ENCODE results near the gene CORT. TPM values are rescaled to one million over a fixed set of nuclear protein-coding genes. Genes with fewer than 3 reads are reported as not detected.

CORT gene
- total and polyA plus RNA-seq, 2 of the 4 experiments (the other 2 are of a cell fraction) = 0.10 TPM; not detected in 1

GRCh38 chr1:10419351-10419750 is 30.5 kb upstream of the CORT start:
- Histone ChIP-seq H3K36me3 (ENCODE audit: control insufficient read depth, insufficient read depth, low read length) (peaks cover 56% of the 10 kb centered on the region), H2AK9ac (replicated peaks; ENCODE audit: low read depth, low read length, poor library complexity) (no peak overlapping the region), H3K9me3 (ENCODE audit: control insufficient read depth, insufficient read depth, low read length) (no peaks in the 10 kb centered on the region), H2AFZ (replicated peaks; ENCODE audit: low read length, poor library complexity) (no peak overlapping the region), H3K23ac (ENCODE audit: low read depth, low read length) (no peak overlapping the region), H3K9ac (ENCODE audit: low read depth, low read length) (no peak overlapping the region), H3K4ac (ENCODE audit: low read depth, low read length) (no peak overlapping the region), H2BK20ac (ENCODE audit: low read depth, low read length) (no peak overlapping the region), H4K5ac (ENCODE audit: low read depth, low read length) (no peak overlapping the region), H4K8ac (ENCODE audit: low read depth in 2 of 2, low read length in 2 of 2) (no peak overlapping the region), H3K56ac (ENCODE audit: extremely low read depth, insufficient read depth, low read length) (no peak overlapping the region), H3K79me1 (ENCODE audit: low read depth in 1 of 2, low read length in 2 of 2) (peaks cover 0 to 10% of the 10 kb centered on the region in 2 experiments; a peak in 2 of 4 replicates), H2BK120ac (ENCODE audit: low read depth, low read length) (no peak overlapping the region), H3K4me2 (ENCODE audit: low read depth, low read length) (no peak overlapping the region), H4K91ac (ENCODE audit: insufficient read depth, low read depth, low read length) (no peak overlapping the region), H3K27ac (ENCODE audit: insufficient read depth, low read length) (no peak overlapping the region), H2AK5ac (ENCODE audit: low read depth, low read length) (no peak overlapping the region), H2BK15ac (ENCODE audit: low read depth, low read length) (no peak overlapping the region), H2BK5ac (ENCODE audit: low read depth, low read length, poor library complexity, severe bottlenecking) (no peak overlapping the region), H3K14ac (replicated peaks; ENCODE audit: low read depth, low read length) (no peak overlapping the region), H3K9me1 (ENCODE audit: insufficient read depth, low read length) (peaks cover 10% of the 10 kb centered on the region), H3K4me1 (ENCODE audit: control insufficient read depth, insufficient read depth, low read length) (peaks cover 3% of the 10 kb centered on the region), H3K27me3 (ENCODE audit: control insufficient read depth, insufficient read depth, low read length) (no peaks in the 10 kb centered on the region), H3K4me3 (ENCODE audit: insufficient read depth, low read depth, low read length) (no peak overlapping the region), H3K18ac (ENCODE audit: low read depth, low read length) (no peak overlapping the region), H4K20me1 (ENCODE audit: insufficient read depth, low read length) (no peaks in the 10 kb centered on the region)
- ATAC-seq (ENCODE audit: low read depth) (no peak), DNase-seq (no peak)
- in situ Hi-C loops (cut with MboI; ENCODE audit: low sequenced_read_pairs) = loop anchor here (5.0 kb wide), 1 partner anchor 42 kb away; no protein-coding TSS in a partner anchor
- ChIA-PET CTCF (no interaction called here), POLR2A (ENCODE audit: unreplicated experiment) (no interaction called here)
- 83% methylated on average over 9 of the region's 15 CpGs; no CpG with 5 or more reads in 1 of the 2 experiments for WGBS, 2 experiments (ENCODE audit: extremely low coverage in 2 of 2, insufficient read length in 1 of 2)
- no peak for TF ChIP-seq CTCF (conservative IDR thresholded peaks at IDR 0.05; ENCODE audit: low read depth, low read length)
- no peak for TF ChIP-seq RFX5 (IDR thresholded peaks at IDR 0.05; ENCODE audit: low read depth, low read length)
- TF ChIP-seq RCOR1 (IDR thresholded peaks at IDR 0.05; ENCODE audit: insufficient replicate concordance, low read length) = no peak
- TF ChIP-seq BHLHE40 (IDR thresholded peaks at IDR 0.05; ENCODE audit: low read depth, low read length) = no peak
- no peak for TF ChIP-seq MAZ (IDR thresholded peaks at IDR 0.05; ENCODE audit: borderline replicate concordance, low read depth, low read length)
- no peak for TF ChIP-seq RAD21 (IDR thresholded peaks at IDR 0.05; ENCODE audit: low read length)
- TF ChIP-seq MXI1 (IDR thresholded peaks at IDR 0.05; ENCODE audit: borderline replicate concordance, low read depth, low read length) = no peak
- no peak for TF ChIP-seq ELK1 (IDR thresholded peaks at IDR 0.05; ENCODE audit: borderline replicate concordance, low read depth, low read length)
- TF ChIP-seq NFE2L2 (IDR thresholded peaks at IDR 0.05; ENCODE audit: low read depth, low read length) = no peak
- no peak for TF ChIP-seq CHD1 (IDR thresholded peaks at IDR 0.05; ENCODE audit: low read depth, low read length)
- TF ChIP-seq USF2 (IDR thresholded peaks at IDR 0.05; ENCODE audit: low read depth, low read length) = no peak
- TF ChIP-seq SMC3 (IDR thresholded peaks at IDR 0.05; ENCODE audit: low read depth, low read length) = no peak
- no peak for TF ChIP-seq FOS (IDR thresholded peaks at IDR 0.05; ENCODE audit: low read depth, low read length)
- TF ChIP-seq POLR2A (IDR thresholded peaks at IDR 0.05; ENCODE audit: low read depth, low read length) = no peak
- no peak for TF ChIP-seq MAFK (IDR thresholded peaks at IDR 0.05; ENCODE audit: low read depth, low read length)
- TF ChIP-seq CEBPB (IDR thresholded peaks at IDR 0.05; ENCODE audit: low read depth, low read length) = no peak
- intact Hi-C loops (cut with micrococcal nuclease) = no loop called here
- dilution Hi-C loops (cut with HindIII; ENCODE audit: low sequenced_read_pairs, unreplicated experiment) = no loop called here
- BruUV-seq (replicated peaks) = no TSS peak
